ENCODE measurements around the gene POLG2. TPM values are rescaled to one million over a fixed set of nuclear protein-coding genes. Genes with fewer than 3 reads are reported as not detected.

The POLG2 gene
- total and polyA plus RNA-seq, 2 of the 8 experiments (the other 6 are each of a cell fraction or from before 2014, with no cell fraction given), result 9.7 to 34.3 TPM

DNA sequence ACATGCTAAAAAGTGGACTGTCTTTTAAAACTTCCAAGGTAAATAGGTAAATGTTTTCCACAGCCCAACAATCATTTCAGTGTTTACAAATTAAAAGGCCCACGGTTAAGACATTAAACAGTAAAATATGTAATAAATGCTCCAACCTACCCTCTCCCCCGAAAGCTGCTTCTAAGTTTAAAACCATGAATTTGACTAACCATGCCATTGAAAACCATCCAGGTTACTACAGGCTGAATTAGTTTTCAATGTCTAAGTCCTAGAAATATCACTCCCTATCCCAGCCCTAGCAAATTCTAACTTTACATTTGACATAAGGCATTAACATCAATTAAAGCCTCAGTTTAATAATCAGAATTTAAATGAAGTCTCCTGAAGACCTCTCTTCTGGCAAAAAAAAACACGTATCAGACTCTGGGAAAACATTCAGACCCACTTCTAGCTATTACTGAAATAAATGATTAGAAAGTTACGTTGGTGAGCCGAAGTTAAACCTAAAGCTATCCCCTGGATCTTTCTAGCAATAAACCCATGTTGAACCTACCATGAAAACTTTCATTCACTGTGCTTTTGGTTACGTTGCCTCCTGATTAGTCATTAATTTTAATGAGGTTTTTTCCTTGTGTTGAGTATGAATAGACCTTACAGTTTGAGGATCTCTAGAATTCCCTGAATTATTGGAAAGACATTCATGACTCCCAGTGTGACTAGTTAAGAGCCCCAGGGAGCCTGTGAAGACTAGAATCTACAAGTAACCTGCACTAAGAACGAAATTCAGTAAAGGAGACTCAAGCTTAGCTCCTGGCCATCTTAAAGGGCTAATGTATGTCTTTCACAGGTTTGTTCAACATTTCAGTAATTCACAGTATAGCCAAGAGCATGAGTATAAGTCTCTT is 1.7 kb upstream of the POLG2 start:
- Histone ChIP-seq H2AK5ac (ENCODE audit: low read depth, low read length) (no peak overlapping the region), H3K56ac (replicated peaks; ENCODE audit: insufficient read length, low read depth, low read length) (no peak overlapping the region), H2BK120ac (replicated peaks; ENCODE audit: low read depth, low read length) (no peak overlapping the region), H4K8ac (ENCODE audit: extremely low read depth, insufficient read depth, low read length) (no peak overlapping the region), H3K4me3 (ENCODE audit: extremely low read depth in 1 of 4, insufficient read depth in 2 of 4, low read depth in 3 of 4, low read length in 4 of 4) (peak overlapping the region in 1 of 4 experiments; percentile 70; a peak in 2 of 8 replicates), H3K79me2 (ENCODE audit: control insufficient read depth in 1 of 2, insufficient read depth in 2 of 2, low read length in 2 of 2) (peaks cover 10 to 65% of the 10 kb centered on the region in 2 experiments), H3K9me3 (ENCODE audit: insufficient read depth in 2 of 2, low read depth in 1 of 2, low read length in 1 of 2) (no peaks in the 10 kb centered on the region), H3K4me2 (ENCODE audit: insufficient read depth in 1 of 2, low read depth in 2 of 2, low read length in 2 of 2) (peak overlapping the region in 1 of 2 experiments; percentile 92; a peak in 3 of 4 replicates), H4K91ac (replicated peaks; ENCODE audit: insufficient read length, low read length) (no peak overlapping the region), H2BK15ac (ENCODE audit: low read length) (no peak overlapping the region), H3K23ac (ENCODE audit: insufficient read length) (no peak overlapping the region), H3K27me3 (replicated peaks in 1 of 4; ENCODE audit: control insufficient read depth in 3 of 4, extremely low read depth in 1 of 4, insufficient read depth in 3 of 4, low read length in 3 of 4) (no peaks in the 10 kb centered on the region), H2BK5ac (ENCODE audit: low read depth, low read length) (no peak overlapping the region), H3K9ac (replicated peaks in 1 of 4; ENCODE audit: extremely low read depth in 1 of 4, low read depth in 3 of 4, low read length in 3 of 4) (no peak overlapping the region), H3K79me1 (ENCODE audit: low read depth, low read length) (peaks cover 6% of the 10 kb centered on the region), H3K27ac (ENCODE audit: low read depth, low read length) (no peak overlapping the region), H4K20me1 (replicated peaks in 1 of 2; ENCODE audit: control insufficient read depth in 1 of 2, insufficient read depth in 2 of 2, low read length in 2 of 2) (peaks cover 11 to 17% of the 10 kb centered on the region in 2 experiments), H3K14ac (ENCODE audit: insufficient read length) (no peak overlapping the region), H3K36me3 (ENCODE audit: control insufficient read depth in 2 of 4, insufficient read depth in 4 of 4, low read length in 3 of 4) (peaks cover 40 to 59% (median 45%) of the 10 kb centered on the region in 4 experiments), H3K18ac (ENCODE audit: extremely low read depth, low read length) (no peak overlapping the region), H4K5ac (ENCODE audit: insufficient read length, low read depth, low read length) (no peak overlapping the region), H2AFZ (ENCODE audit: low read length) (no peak overlapping the region), H3K4ac (replicated peaks; ENCODE audit: insufficient read length, low read depth, low read length) (no peak overlapping the region), H2BK12ac (ENCODE audit: low read depth, low read length) (no peak overlapping the region), H3K23me2 (ENCODE audit: low read depth, low read length) (peaks cover 6% of the 10 kb centered on the region), H2BK20ac (ENCODE audit: low read length) (no peak overlapping the region), H3K4me1 (replicated peaks in 1 of 4; ENCODE audit: control insufficient read depth in 3 of 4, insufficient read depth in 4 of 4, low read length in 3 of 4) (peaks cover 0 to 7% (median 3%) of the 10 kb centered on the region in 4 experiments; a peak in 5 of 7 replicates)
- DNase-seq (ENCODE audit: low read depth in 1 of 2, low spot score in 2 of 2) (no peak), FAIRE-seq (no peak)
- TF ChIP-seq GTF2F1 (IDR thresholded peaks at IDR 0.05; ENCODE audit: borderline replicate concordance, low read depth, low read length) (no peak), CHD2 (IDR thresholded peaks at IDR 0.05; ENCODE audit: low read length) (0 out of 2 replicates have a peak, but pooled peaks have one; percentile 13), SP4 (IDR thresholded peaks at IDR 0.05; ENCODE audit: low read length) (no peak), POLR2A (IDR thresholded peaks at IDR 0.05; ENCODE audit: control extremely low read depth in 1 of 2, low read depth in 2 of 2, low read length in 2 of 2) (peak; percentile 67 to 88), FOSL1 (IDR thresholded peaks at IDR 0.05; ENCODE audit: insufficient read depth, low read depth, low read length) (no peak), POLR2AphosphoS5 (IDR thresholded peaks at IDR 0.05; ENCODE audit: low read depth, low read length) (peak; percentile 89)
- ChIA-PET CTCF (ENCODE audit: partially characterized antibody) (interaction anchor here (0.8 to 4.6 kb wide), 5 partner anchors 12 to 470 kb away, joined by 3 to 29 read pairs (median 3); no protein-coding TSS in a partner anchor), POLR2A (ENCODE audit: partially characterized antibody) (interaction anchor here (0.6 to 11.8 kb wide), 27 partner anchors 6 to 724 kb away, joined by 3 to 320 read pairs (median 5); partner anchors contain the start of genes CEP95, DDX5 and SMURF2)
- 85% methylated on average over 7 of the region's 7 CpGs; no CpG with 5 or more reads in 1 of the 2 experiments for WGBS, 2 experiments (ENCODE audit: extremely low coverage in 1 of 2, insufficient coverage in 1 of 2, insufficient read length in 1 of 2, insufficient replicate concordance in 2 of 2, low coverage in 1 of 2, low lambda C conversion rate in 2 of 2, missing lambda C conversion rate in 1 of 2)
